ENCODE measurements around the gene METAP1.
"Not testable (repeated sequence)": the region's sequence is repeated elsewhere in the genome, so short reads cannot be mapped to it uniquely, and the experiment has no call there.

Gene METAP1

GRCh38 chr4:99091841-99092240, 96.3 kb downstream of the METAP1 start:
- not testable (repeated sequence) for DNase-seq (ENCODE audit: low read depth, low spot score)

- DNase-seq (ENCODE audit: low read depth, low spot score), result no peak
Measured at GRCh38 chr4:99099311-99099710, 103.8 kb downstream of the METAP1 start.

GRCh38 chr4:99099814-99100213, 104.3 kb downstream of the METAP1 start:
- not testable (repeated sequence) for DNase-seq (ENCODE audit: low read depth, low spot score)

- DNase-seq (ENCODE audit: low read depth, low spot score), result no peak
Measured at GRCh38 chr4:99100876-99101275, 105.4 kb downstream of the METAP1 start.

- no peak for DNase-seq (ENCODE audit: low read depth, low spot score)
Measured at GRCh38 chr4:99102634-99103033, 107.1 kb downstream of the METAP1 start.

- DNase-seq (ENCODE audit: low read depth, low spot score), result no peak
Measured at GRCh38 chr4:99103166-99103565, 107.6 kb downstream of the METAP1 start.

GRCh38 chr4:99104153-99104552, 108.6 kb downstream of the METAP1 start:
- DNase-seq (ENCODE audit: low read depth, low spot score), result no peak

GRCh38 chr4:99109286-99109685, 113.8 kb downstream of the METAP1 start:
- DNase-seq (ENCODE audit: low read depth, low spot score), result not testable (repeated sequence)
